Cerebellar nuclear complex (tissue), 1 donor: ENCODE measurements around the gene PLEKHA7.

ENCODE experiments used
- DNase-seq, 2 experiments: peaks; one replicate each; lab custom pipeline; 2025; lab: John Stamatoyannopoulos, UW

Gene PLEKHA7

GRCh38 chr11:16809886-16810668 is 204.1 kb downstream of the PLEKHA7 start:
- DNase-seq, result peak in 1 of 2 experiments; percentile 57

- DNase-seq, result no peak
Observed at GRCh38 chr11:16807306-16807705, 206.9 kb downstream of the PLEKHA7 start.

- DNase-seq, result no peak
Observed at GRCh38 chr11:16806791-16807190, 207.4 kb downstream of the PLEKHA7 start.

- no peak for DNase-seq
Observed at GRCh38 chr11:16805938-16806337, 208.3 kb downstream of the PLEKHA7 start.

- DNase-seq, result no peak
Observed at GRCh38 chr11:16804104-16804947, 209.9 kb downstream of the PLEKHA7 start.

GRCh38 chr11:16801288-16801980 is 212.8 kb downstream of the PLEKHA7 start:
- DNase-seq, result no peak

- DNase-seq, result no peak
Observed at GRCh38 chr11:16800382-16800781, 213.8 kb downstream of the PLEKHA7 start.

GRCh38 chr11:16799890-16800289 is 214.3 kb downstream of the PLEKHA7 start:
- no peak for DNase-seq

- DNase-seq, result no peak
Observed at GRCh38 chr11:16799221-16799620, 215.0 kb downstream of the PLEKHA7 start.

GRCh38 chr11:16797776-16798175 is 216.4 kb downstream of the PLEKHA7 start:
- DNase-seq, result no peak

GRCh38 chr11:16796311-16796710 is 217.9 kb downstream of the PLEKHA7 start:
- DNase-seq, result no peak

- no peak for DNase-seq
Observed at GRCh38 chr11:16795146-16795545, 219.1 kb downstream of the PLEKHA7 start.

GRCh38 chr11:16794047-16794818 is 220.0 kb downstream of the PLEKHA7 start:
- no peak for DNase-seq

- no peak for DNase-seq
Observed at GRCh38 chr11:16793511-16793910, 220.7 kb downstream of the PLEKHA7 start.

GRCh38 chr11:16793009-16793408 is 221.2 kb downstream of the PLEKHA7 start:
- DNase-seq, result no peak

- no peak for DNase-seq
Observed at GRCh38 chr11:16792426-16792825, 221.8 kb downstream of the PLEKHA7 start.

GRCh38 chr11:16791191-16791961 is 222.8 kb downstream of the PLEKHA7 start:
- no peak for DNase-seq

- no peak for DNase-seq
Observed at GRCh38 chr11:16790486-16791190, 223.6 kb downstream of the PLEKHA7 start.

- no peak for DNase-seq
Observed at GRCh38 chr11:16789560-16790485, 224.4 kb downstream of the PLEKHA7 start.
